Osteoblast (primary cell): ENCODE data around the gene TMEM43. TPM values are rescaled to one million over a fixed set of nuclear protein-coding genes. Genes with fewer than 3 reads are reported as not detected.

Experiments
- DNase-seq: peaks from one replicate; pipeline ENCODE4 v3.0.0; 2011; ENCODE audit warnings: low spot score, mixed read lengths; ENCODE audit not compliant: insufficient read length; ENCODE audit errors: missing footprints
- H2AFZ ChIP-seq: 2 replicates; pipeline ENCODE4 v1.6.0; 2011; ENCODE audit warnings: mild to moderate bottlenecking, low read length
- H3K27ac ChIP-seq: 2 replicates; pipeline ENCODE4 v1.5.1; 2011; ENCODE audit warnings: mild to moderate bottlenecking, low read depth, low read length, moderate library complexity
- H3K27me3 ChIP-seq: 2 replicates; pipeline ENCODE4 v1.6.0; 2012; ENCODE audit warnings: mild to moderate bottlenecking, control low read depth, inconsistent platforms, low read length, moderate library complexity; ENCODE audit not compliant: insufficient read depth
- H3K36me3 ChIP-seq: 2 replicates; pipeline ENCODE4 v1.5.1; 2011; ENCODE audit warnings: mild to moderate bottlenecking, low read length, control low read depth, moderate library complexity; ENCODE audit not compliant: insufficient read depth
- H3K4me1 ChIP-seq: 2 replicates; pipeline ENCODE4 v1.5.1; 2011; ENCODE audit warnings: mild to moderate bottlenecking, low read length, control low read depth, moderate library complexity; ENCODE audit not compliant: insufficient read depth
- H3K4me2 ChIP-seq: 2 replicates; pipeline ENCODE4 v1.6.0; 2011; ENCODE audit warnings: mild to moderate bottlenecking, low read length; ENCODE audit not compliant: insufficient read depth
- H3K4me3 ChIP-seq: fragments of 200-600 bp; sonication (generic); 3 replicates; pipeline ENCODE4 v1.5.1; 2012; ENCODE audit warnings: mild to moderate bottlenecking, low read length, inconsistent platforms; ENCODE audit not compliant: insufficient read depth
- H3K79me2 ChIP-seq: 2 replicates; pipeline ENCODE4 v1.6.0; 2012; ENCODE audit warnings: mild to moderate bottlenecking, low read length, control low read depth, inconsistent platforms; ENCODE audit not compliant: insufficient read depth
- H3K9me3 ChIP-seq: 2 replicates; pipeline ENCODE4 v1.5.1; 2011; ENCODE audit warnings: low read depth, low read length, control low read depth
- H4K20me1 ChIP-seq: 2 replicates; pipeline ENCODE4 v1.6.0; 2012; ENCODE audit warnings: mild to moderate bottlenecking, low read length, control low read depth; ENCODE audit not compliant: insufficient read depth
- CTCF ChIP-seq: IDR thresholded peaks from 2 replicates; pipeline ENCODE4 v1.5.1; 2011; ENCODE audit warnings: mild to moderate bottlenecking, low read depth, low read length, moderate library complexity; ENCODE audit errors: extremely low read depth
- total RNA-seq: library from RNA; depleted of rRNA; stranded (reverse); fragments of >200 nt; gene quantifications from 2 replicates; pipeline ENCODE4 v1.2.3, GENCODE V29; 2012

The TMEM43 gene
- total RNA-seq, 1 donor: 138 TPM

- no peak overlapping the region for H3K4me3 ChIP-seq
- no peak overlapping the region for H3K27ac ChIP-seq
- H2AFZ ChIP-seq: no peak overlapping the region
- H3K36me3 ChIP-seq: peaks cover 61% of the 10 kb centered on the region
- H3K79me2 ChIP-seq: no peaks in the 10 kb centered on the region
- no peak for DNase-seq
- H3K4me2 ChIP-seq: no peak overlapping the region
- no peaks in the 10 kb centered on the region for H4K20me1 ChIP-seq
- no peaks in the 10 kb centered on the region for H3K4me1 ChIP-seq
- no peaks in the 10 kb centered on the region for H3K27me3 ChIP-seq
- TF ChIP-seq CTCF: no peak
- no peaks in the 10 kb centered on the region for H3K9me3 ChIP-seq
Measured at GRCh38 chr3:14154276-14154675, 29.4 kb downstream of the TMEM43 start.

- Histone ChIP-seq H2AFZ (no peak overlapping the region), H3K4me3 (no peak overlapping the region), H3K27me3 (no peaks in the 10 kb centered on the region), H3K9me3 (no peaks in the 10 kb centered on the region), H3K4me2 (no peak overlapping the region), H4K20me1 (no peaks in the 10 kb centered on the region), H3K4me1 (no peaks in the 10 kb centered on the region), H3K79me2 (no peaks in the 10 kb centered on the region), H3K36me3 (peaks cover 64% of the 10 kb centered on the region), H3K27ac (no peak overlapping the region)
- DNase-seq: no peak
- no peak for TF ChIP-seq CTCF
Measured at GRCh38 chr3:14154895-14155440, 30.1 kb downstream of the TMEM43 start.

GRCh38 chr3:14156201-14156600 is 31.3 kb downstream of the TMEM43 start:
- TF ChIP-seq CTCF: no peak
- Histone ChIP-seq H3K4me1 (no peaks in the 10 kb centered on the region), H3K79me2 (no peaks in the 10 kb centered on the region)

GRCh38 chr3:14156843-14157561 is 32.1 kb downstream of the TMEM43 start:
- H3K79me2 ChIP-seq: no peaks in the 10 kb centered on the region

More at GRCh38 chr3:14156201-14156600, 31.3 kb downstream of the TMEM43 start:
- peaks cover 74% of the 10 kb centered on the region for H3K36me3 ChIP-seq
- H3K27me3 ChIP-seq: no peaks in the 10 kb centered on the region
- no peak overlapping the region for H3K27ac ChIP-seq
- no peak for DNase-seq
- no peaks in the 10 kb centered on the region for H4K20me1 ChIP-seq
- H3K4me2 ChIP-seq: no peak overlapping the region
- H3K4me3 ChIP-seq: no peak overlapping the region
- no peaks in the 10 kb centered on the region for H3K9me3 ChIP-seq
- H2AFZ ChIP-seq: no peak overlapping the region

More at GRCh38 chr3:14156843-14157561, 32.1 kb downstream of the TMEM43 start:
- H3K27me3 ChIP-seq: no peaks in the 10 kb centered on the region
- no peaks in the 10 kb centered on the region for H4K20me1 ChIP-seq
- H3K9me3 ChIP-seq: peaks cover 5% of the 10 kb centered on the region
- no peak overlapping the region for H2AFZ ChIP-seq
- no peaks in the 10 kb centered on the region for H3K4me1 ChIP-seq
- DNase-seq: no peak
- no peak overlapping the region for H3K4me3 ChIP-seq
- H3K4me2 ChIP-seq: no peak overlapping the region
- peaks cover 73% of the 10 kb centered on the region for H3K36me3 ChIP-seq
- H3K27ac ChIP-seq: no peak overlapping the region
- TF ChIP-seq CTCF: no peak
